Iris pigment epithelial cell (primary cell): ENCODE results near the gene SPATA2L.

Experiments used
- DNase-seq: peaks from one replicate; pipeline ENCODE4 v3.0.0-alpha.2; 2011; ENCODE audit warnings: low read depth

Gene SPATA2L

DNA sequence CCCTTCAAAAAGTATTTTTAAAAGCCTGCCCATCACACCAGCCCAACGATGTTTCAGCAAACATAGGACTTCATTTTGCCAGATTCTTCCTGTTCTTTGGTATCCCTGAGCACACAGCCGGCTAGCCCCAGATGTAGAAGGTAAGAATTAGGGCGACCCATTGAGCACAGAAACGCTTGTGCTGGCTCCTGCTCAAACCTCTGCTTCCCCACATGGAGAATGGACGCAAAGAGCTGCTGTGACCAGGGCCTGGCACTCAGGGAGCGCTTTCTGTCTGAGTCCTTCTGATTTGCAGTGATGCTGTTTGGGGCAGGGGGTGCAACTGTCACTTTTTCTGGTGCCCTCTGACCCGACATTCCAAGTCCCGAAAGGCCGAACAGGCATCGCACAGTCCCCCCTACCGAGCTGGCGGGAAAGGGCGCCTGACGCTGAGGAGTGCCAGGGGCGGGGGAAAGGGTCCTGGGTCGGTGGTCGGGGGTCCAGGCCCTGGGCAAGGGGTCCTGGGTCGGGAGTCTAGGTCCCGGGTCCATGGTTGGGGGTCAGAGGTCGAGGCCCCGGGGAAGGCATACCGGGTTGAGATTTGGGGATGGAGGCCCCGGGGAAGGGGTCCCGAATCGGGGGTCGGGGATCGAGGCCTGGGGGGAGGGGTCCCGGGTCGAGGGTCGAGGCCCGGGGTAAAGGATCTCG, 44.9 kb downstream of the SPATA2L start:
- DNase-seq: no peak

DNA sequence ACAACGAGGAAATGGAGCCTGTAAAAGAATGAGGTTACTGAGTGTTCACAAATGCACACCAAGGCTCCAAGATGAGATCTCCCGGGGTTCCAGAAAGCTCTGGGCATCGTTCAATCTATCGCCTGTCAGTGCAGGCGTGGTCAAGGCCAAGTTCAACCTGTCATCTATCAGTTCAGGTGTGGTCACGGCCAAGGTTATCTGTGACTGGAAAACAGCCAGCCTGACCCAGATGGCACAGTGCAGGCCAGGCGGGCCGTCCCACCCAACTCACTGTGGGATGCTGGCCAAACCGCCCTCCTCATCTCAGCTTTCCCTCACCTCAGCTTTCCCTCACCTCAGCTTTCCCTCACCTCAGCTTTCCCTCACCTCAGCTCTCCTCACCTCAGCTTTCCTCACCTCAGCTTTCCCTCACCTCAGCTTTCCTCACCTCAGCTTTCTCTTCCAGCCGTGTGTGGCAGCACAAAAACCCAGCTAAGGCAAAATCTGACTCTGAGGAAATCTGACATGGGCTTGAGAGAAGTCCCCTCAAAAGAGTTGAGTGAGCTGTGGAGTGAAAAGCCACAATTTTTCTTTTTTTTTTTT, 46.4 kb downstream of the SPATA2L start:
- no peak for DNase-seq

DNA sequence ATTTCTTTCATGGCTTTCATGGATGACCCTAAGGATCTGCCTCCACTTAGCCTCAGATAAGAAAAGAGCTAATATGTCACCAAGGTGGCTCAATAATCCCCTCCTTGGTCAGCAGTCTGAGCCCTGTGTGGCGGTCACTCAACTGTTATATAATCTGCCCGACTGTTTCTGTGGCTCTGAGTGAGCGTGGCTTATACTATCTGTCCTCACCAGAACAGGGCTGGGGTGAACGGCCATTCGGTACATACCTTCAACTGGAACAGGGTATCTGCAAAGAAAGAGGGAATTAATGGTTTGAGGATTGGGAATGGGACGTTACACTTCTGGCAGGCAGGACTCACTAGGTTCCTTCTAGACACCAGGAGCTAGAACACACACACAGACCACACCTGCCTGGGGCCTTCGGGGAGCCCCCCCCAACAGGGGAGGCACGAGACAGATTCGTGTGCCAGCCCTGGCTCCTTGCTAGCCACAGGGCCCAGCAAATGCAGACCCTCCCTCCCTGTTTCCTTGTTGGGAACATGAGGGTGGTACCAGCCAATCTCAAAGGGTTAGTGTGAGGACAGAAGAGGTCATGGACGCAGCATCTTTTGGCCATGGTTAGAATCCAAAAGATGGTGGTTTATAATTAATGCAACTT, 47.7 kb downstream of the SPATA2L start:
- DNase-seq: no peak

DNA sequence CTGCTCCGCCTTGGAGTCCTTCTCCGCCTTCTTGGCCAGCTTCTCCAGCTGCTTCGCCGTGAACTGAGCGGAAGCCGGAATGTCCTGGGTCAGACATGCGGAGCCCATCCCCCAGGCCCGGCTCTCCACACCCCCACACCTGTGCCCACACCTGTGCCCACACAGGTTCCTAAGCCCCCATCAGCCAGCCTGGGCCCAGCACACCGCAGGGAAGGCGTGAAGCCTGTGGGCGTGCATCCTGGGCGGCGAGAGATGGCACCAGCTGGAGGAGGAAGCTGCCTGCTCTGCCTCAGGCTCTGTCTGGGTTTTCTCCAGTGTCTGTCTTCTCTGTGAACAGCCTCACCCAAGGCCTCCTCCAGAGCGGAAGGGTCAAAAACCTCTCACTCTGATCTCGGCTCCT, 49.9 kb downstream of the SPATA2L start:
- DNase-seq: no peak

DNA sequence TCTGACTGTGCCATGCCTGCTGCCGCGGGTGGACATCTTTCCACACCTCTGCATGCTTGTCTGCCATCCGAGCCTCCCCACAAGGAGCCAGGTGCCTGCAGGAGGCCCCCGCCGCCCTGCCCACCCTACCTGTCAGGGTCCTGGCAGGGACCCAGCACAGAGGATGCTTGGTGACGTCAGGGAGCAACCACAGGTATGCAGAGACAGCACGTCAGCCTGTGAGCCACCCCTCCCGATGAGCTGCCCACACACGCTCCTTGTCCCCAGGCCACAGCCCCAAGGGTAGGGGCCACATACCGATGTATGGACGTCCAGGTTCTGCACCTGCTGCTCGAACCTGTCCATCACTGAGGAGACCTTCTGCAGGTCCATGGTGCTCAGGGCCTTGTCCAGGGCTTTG, 54.6 kb downstream of the SPATA2L start:
- DNase-seq: no peak
